ENCODE results near the gene CRKL. TPM values are rescaled to one million over a fixed set of nuclear protein-coding genes. Genes with fewer than 3 reads are reported as not detected.

Gene CRKL
- total RNA-seq, 1 donor from 2014 or later, result 86.3 TPM

GRCh38 chr22:20995329-20996030 is 78.3 kb downstream of the CRKL start:
- H3K9me3 Mint-ChIP-seq (ENCODE audit: low read depth), result no peaks in the 10 kb centered on the region
- TF ChIP-seq CTCF (IDR thresholded peaks at IDR 0.05; ENCODE audit: unreplicated experiment), result no peak
- no peak for DNase-seq (ENCODE audit: low spot score, unreplicated experiment)
- no peaks in the 10 kb centered on the region for H3K4me1 Mint-ChIP-seq (ENCODE audit: low read depth)
- no peaks in the 10 kb centered on the region for H3K36me3 Mint-ChIP-seq (ENCODE audit: insufficient read depth)
- H3K27me3 Mint-ChIP-seq, result no peaks in the 10 kb centered on the region
- no peak overlapping the region for H3K27ac Mint-ChIP-seq
- H3K4me3 Mint-ChIP-seq (ENCODE audit: low read depth), result no peak overlapping the region

GRCh38 chr22:20996031-20996410 is 78.8 kb downstream of the CRKL start:
- H3K27me3 Mint-ChIP-seq, result no peaks in the 10 kb centered on the region
- no peak overlapping the region for H3K4me3 Mint-ChIP-seq (ENCODE audit: low read depth)
- H3K9me3 Mint-ChIP-seq (ENCODE audit: low read depth), result no peaks in the 10 kb centered on the region
- H3K27ac Mint-ChIP-seq, result no peak overlapping the region
- peaks cover 1% of the 10 kb centered on the region for H3K4me1 Mint-ChIP-seq (ENCODE audit: low read depth)
- DNase-seq (ENCODE audit: low spot score, unreplicated experiment), result no peak
- TF ChIP-seq CTCF (IDR thresholded peaks at IDR 0.05; ENCODE audit: unreplicated experiment), result no peak
- H3K36me3 Mint-ChIP-seq (ENCODE audit: insufficient read depth), result no peaks in the 10 kb centered on the region

- peaks cover 7% of the 10 kb centered on the region for H3K4me1 Mint-ChIP-seq (ENCODE audit: low read depth)
- H3K27me3 Mint-ChIP-seq, result no peaks in the 10 kb centered on the region
- no peaks in the 10 kb centered on the region for H3K9me3 Mint-ChIP-seq (ENCODE audit: low read depth)
- no peak for DNase-seq (ENCODE audit: low spot score, unreplicated experiment)
- TF ChIP-seq CTCF (IDR thresholded peaks at IDR 0.05; ENCODE audit: unreplicated experiment), result no peak
- no peak overlapping the region for H3K27ac Mint-ChIP-seq
- no peaks in the 10 kb centered on the region for H3K36me3 Mint-ChIP-seq (ENCODE audit: insufficient read depth)
- no peak overlapping the region for H3K4me3 Mint-ChIP-seq (ENCODE audit: low read depth)
Measured at GRCh38 chr22:20996598-20997535, 79.7 kb downstream of the CRKL start.

- peaks cover 9% of the 10 kb centered on the region for H3K4me1 Mint-ChIP-seq (ENCODE audit: low read depth)
- H3K27me3 Mint-ChIP-seq, result no peaks in the 10 kb centered on the region
- H3K9me3 Mint-ChIP-seq (ENCODE audit: low read depth), result no peaks in the 10 kb centered on the region
- H3K36me3 Mint-ChIP-seq (ENCODE audit: insufficient read depth), result no peaks in the 10 kb centered on the region
- DNase-seq (ENCODE audit: low spot score, unreplicated experiment), result no peak
- TF ChIP-seq CTCF (IDR thresholded peaks at IDR 0.05; ENCODE audit: unreplicated experiment), result no peak
- no peak overlapping the region for H3K4me3 Mint-ChIP-seq (ENCODE audit: low read depth)
- no peak overlapping the region for H3K27ac Mint-ChIP-seq
Measured at GRCh38 chr22:20997536-20998257, 80.5 kb downstream of the CRKL start.

Measured in progenitor cell of endocrine pancreas (in vitro differentiated cells).